ENCODE measurements around the gene DUS2. TPM values are rescaled to one million over a fixed set of nuclear protein-coding genes. Genes with fewer than 3 reads are reported as not detected.
A peak's percentile ranks its signal among the peaks of the same experiment; 100 is the strongest.

The DUS2 gene
- polyA plus RNA-seq, 1 donor (not counting 4 experiments of a cell fraction or from before 2014, with no cell fraction given) = 22.9 TPM

DNA sequence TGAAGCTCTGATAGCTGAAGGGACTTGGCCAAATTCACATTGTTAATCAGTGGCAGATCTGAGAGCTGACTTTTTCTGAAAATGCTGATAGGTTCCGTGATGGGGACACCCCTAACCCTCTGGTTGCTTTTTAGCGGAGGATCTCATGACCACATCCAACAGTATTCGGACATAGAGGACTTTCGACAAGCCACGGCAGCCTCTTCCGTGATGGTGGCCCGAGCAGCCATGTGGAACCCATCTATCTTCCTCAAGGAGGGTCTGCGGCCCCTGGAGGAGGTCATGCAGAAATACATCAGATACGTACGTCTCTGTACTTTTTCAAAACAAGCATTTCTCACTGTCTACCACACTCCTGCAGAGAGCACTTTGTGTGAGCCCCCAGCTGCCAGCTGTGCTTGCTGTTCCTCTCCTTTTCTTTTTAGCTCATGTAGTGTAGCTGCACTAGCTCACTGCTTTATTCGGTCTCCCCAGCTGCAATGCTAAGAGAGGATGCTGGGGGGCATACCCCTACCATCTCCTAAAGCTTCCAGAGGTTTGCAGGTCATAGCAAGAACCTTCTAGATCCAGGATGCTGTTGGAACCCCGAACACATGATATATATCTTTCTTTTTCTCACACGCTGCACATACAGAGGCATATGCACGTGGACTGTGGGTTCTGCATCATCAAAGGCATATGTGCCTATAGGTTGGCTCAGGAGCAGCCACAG lies 47.9 kb downstream of the DUS2 start:
- no peak overlapping the region for H3K27ac ChIP-seq (ENCODE audit: control insufficient read depth, insufficient read depth, low read length)
- H3K79me2 ChIP-seq (ENCODE audit: control insufficient read depth, insufficient read depth, low read length) = no peaks in the 10 kb centered on the region
- DNase-seq (ENCODE audit: low read depth, low spot score) = no peak
- peaks cover 5% of the 10 kb centered on the region for H4K20me1 ChIP-seq (ENCODE audit: control insufficient read depth, extremely low read depth, insufficient read depth, low read length)
- H3K9ac ChIP-seq (ENCODE audit: control insufficient read depth, extremely low read depth, insufficient read depth, low read length) = no peak overlapping the region
- dilution Hi-C loops (cut with MboI; ENCODE audit: extremely low pct_ligation_motif_present, low sequenced_read_pairs) = no loop called here
- TF ChIP-seq EZH2 (IDR thresholded peaks at IDR 0.05; ENCODE audit: low read length) = no peak
- TF ChIP-seq, protein P1, sequence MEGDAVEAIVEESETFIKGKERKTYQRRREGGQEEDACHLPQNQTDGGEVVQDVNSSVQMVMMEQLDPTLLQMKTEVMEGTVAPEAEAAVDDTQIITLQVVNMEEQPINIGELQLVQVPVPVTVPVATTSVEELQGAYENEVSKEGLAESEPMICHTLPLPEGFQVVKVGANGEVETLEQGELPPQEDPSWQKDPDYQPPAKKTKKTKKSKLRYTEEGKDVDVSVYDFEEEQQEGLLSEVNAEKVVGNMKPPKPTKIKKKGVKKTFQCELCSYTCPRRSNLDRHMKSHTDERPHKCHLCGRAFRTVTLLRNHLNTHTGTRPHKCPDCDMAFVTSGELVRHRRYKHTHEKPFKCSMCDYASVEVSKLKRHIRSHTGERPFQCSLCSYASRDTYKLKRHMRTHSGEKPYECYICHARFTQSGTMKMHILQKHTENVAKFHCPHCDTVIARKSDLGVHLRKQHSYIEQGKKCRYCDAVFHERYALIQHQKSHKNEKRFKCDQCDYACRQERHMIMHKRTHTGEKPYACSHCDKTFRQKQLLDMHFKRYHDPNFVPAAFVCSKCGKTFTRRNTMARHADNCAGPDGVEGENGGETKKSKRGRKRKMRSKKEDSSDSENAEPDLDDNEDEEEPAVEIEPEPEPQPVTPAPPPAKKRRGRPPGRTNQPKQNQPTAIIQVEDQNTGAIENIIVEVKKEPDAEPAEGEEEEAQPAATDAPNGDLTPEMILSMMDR (optimal IDR thresholded peaks at IDR 0.05 in 1 of 3, IDR thresholded peaks at IDR 0.05 in 1 of 3, conservative IDR thresholded peaks at IDR 0.05 in 1 of 3; ENCODE audit: extremely low read depth in 1 of 3, insufficient read depth in 2 of 3, low read length in 3 of 3) = no peak
- H3K36me3 ChIP-seq (ENCODE audit: control insufficient read depth in 2 of 2, extremely low read depth in 1 of 2, insufficient read depth in 2 of 2, low read length in 2 of 2) = peaks cover 43 to 51% of the 10 kb centered on the region in 2 experiments
- peaks cover 2% of the 10 kb centered on the region for H3K9me1 ChIP-seq (ENCODE audit: control insufficient read depth, extremely low read depth, insufficient read depth, low read length)
- H3K9me3 ChIP-seq (ENCODE audit: control insufficient read depth, low read depth, low read length) = no peaks in the 10 kb centered on the region
- H2AFZ ChIP-seq (ENCODE audit: control insufficient read depth, low read length) = no peak overlapping the region
- H3K27me3 ChIP-seq (ENCODE audit: control insufficient read depth, extremely low read depth, insufficient read depth, low read length) = no peaks in the 10 kb centered on the region
- H3K4me2 ChIP-seq (ENCODE audit: control insufficient read depth, extremely low read depth, insufficient read depth, low read depth, low read length) = no peak overlapping the region
- H3K4me3 ChIP-seq (ENCODE audit: control insufficient read depth in 2 of 3, extremely low read depth in 1 of 3, insufficient read depth in 2 of 3, low read depth in 1 of 3, low read length in 3 of 3) = no peak overlapping the region
- no peak for FAIRE-seq
- peaks cover 14% of the 10 kb centered on the region for H3K4me1 ChIP-seq (ENCODE audit: control insufficient read depth, extremely low read depth, insufficient read depth, low read length)

DNA sequence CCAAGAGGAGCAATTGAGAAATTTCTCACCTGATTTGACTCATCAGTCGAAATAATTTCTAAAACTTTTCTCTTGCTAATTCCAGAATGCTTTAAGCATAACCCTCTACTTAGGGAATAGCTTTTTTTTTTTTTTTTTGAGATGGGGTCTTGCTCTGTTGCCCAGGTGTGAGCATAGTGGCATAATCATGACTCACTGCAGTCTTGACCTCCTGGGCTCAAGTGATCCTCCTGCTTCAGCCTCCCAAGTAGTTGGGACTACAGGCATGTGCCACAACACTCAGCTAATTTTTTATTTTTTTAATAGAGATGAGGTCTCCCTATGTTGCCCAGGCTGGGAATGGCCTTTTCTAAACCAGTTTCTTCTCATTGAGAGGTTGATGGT lies 48.4 kb downstream of the DUS2 start:
- Histone ChIP-seq H3K79me2 (ENCODE audit: control insufficient read depth, insufficient read depth, low read length) (no peaks in the 10 kb centered on the region), H3K27ac (ENCODE audit: control insufficient read depth, insufficient read depth, low read length) (peak overlapping the region; percentile 60), H2AFZ (ENCODE audit: control insufficient read depth, low read length) (no peak overlapping the region), H3K9ac (ENCODE audit: control insufficient read depth, extremely low read depth, insufficient read depth, low read length) (no peak overlapping the region), H3K9me1 (ENCODE audit: control insufficient read depth, extremely low read depth, insufficient read depth, low read length) (peaks cover 2% of the 10 kb centered on the region), H3K4me3 (ENCODE audit: control insufficient read depth in 2 of 3, extremely low read depth in 1 of 3, insufficient read depth in 2 of 3, low read depth in 1 of 3, low read length in 3 of 3) (no peak overlapping the region), H3K9me3 (ENCODE audit: control insufficient read depth, low read depth, low read length) (no peaks in the 10 kb centered on the region), H3K4me1 (ENCODE audit: control insufficient read depth, extremely low read depth, insufficient read depth, low read length) (peaks cover 14% of the 10 kb centered on the region), H3K36me3 (ENCODE audit: control insufficient read depth in 2 of 2, extremely low read depth in 1 of 2, insufficient read depth in 2 of 2, low read length in 2 of 2) (peaks cover 43 to 51% of the 10 kb centered on the region in 2 experiments), H4K20me1 (ENCODE audit: control insufficient read depth, extremely low read depth, insufficient read depth, low read length) (peaks cover 5% of the 10 kb centered on the region), H3K27me3 (ENCODE audit: control insufficient read depth, extremely low read depth, insufficient read depth, low read length) (no peaks in the 10 kb centered on the region), H3K4me2 (ENCODE audit: control insufficient read depth, extremely low read depth, insufficient read depth, low read depth, low read length) (no peak overlapping the region)
- TF ChIP-seq, protein P1 (optimal IDR thresholded peaks at IDR 0.05 in 1 of 3, IDR thresholded peaks at IDR 0.05 in 1 of 3, conservative IDR thresholded peaks at IDR 0.05 in 1 of 3; ENCODE audit: extremely low read depth in 1 of 3, insufficient read depth in 2 of 3, low read length in 3 of 3) = no peak
- TF ChIP-seq EZH2 (IDR thresholded peaks at IDR 0.05; ENCODE audit: low read length) = no peak
- DNase-seq (ENCODE audit: low read depth, low spot score) (no peak), FAIRE-seq (no peak)
- dilution Hi-C loops (cut with MboI; ENCODE audit: extremely low pct_ligation_motif_present, low sequenced_read_pairs) = no loop called here
